IPS-NIHi7 (cell line): ENCODE measurements around the gene DHX29.
"Not testable (repeated sequence)": the region's sequence is repeated elsewhere in the genome, so short reads cannot be mapped to it uniquely, and the experiment has no call there.

Experiments used
- DNase-seq: peaks from one replicate; pipeline ENCODE4 v3.0.0; 2012; ENCODE audit warnings: mixed read lengths; ENCODE audit errors: extremely low spot score

The DHX29 gene

DNA sequence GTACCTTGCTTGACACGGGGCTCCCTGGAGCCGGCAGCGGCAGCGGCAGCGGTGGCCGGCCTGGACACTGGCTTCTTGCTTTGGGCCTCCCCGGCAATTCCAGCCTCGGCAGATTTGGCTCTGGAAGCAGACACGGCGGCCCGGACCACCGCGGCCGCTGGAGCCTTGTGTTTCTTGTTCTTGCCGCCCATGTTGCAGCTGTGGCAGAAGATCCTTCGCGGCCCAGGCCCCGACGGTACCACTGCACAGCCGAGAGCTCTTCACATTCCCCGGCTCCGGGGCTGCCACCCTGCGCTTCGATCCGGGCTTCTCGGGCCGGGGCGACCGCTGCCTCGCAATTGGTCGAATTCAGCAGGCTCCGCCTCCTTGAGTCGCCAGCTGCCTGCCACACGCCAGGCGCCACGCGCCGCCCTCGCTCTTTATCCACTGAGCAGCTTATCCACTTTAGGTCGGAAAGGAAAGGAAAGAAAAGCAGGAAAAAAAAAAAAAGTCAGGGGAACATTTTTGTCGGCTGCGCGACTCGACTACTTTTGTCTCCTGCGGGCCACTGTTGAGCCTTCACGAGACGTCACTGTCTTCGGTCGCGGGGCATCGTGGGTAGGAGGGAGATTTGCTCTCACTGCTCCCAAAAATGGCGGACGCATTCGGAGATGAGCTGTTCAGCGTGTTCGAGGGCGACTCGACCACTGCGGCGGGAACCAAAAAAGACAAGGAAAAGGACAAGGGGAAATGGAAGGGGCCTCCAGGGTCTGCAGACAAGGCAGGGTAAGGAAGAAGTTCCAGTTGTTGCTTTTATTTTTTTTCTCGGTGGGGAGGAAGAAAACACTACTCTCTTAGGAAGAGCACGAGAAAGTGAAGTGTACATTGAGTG, at the start of gene DHX29, which contains the start of gene MTREX:
Gene DHX29, minus strand, starts transcription at position 312 of the 871 bp plus-strand sequence. Its CDS starts 121 bp downstream, at position 191.
Gene MTREX, plus strand, starts transcription at position 607 of the 871 bp plus-strand sequence. Its CDS starts 25 bp downstream, at position 632.
- peak; percentile 95 for DNase-seq

DNA sequence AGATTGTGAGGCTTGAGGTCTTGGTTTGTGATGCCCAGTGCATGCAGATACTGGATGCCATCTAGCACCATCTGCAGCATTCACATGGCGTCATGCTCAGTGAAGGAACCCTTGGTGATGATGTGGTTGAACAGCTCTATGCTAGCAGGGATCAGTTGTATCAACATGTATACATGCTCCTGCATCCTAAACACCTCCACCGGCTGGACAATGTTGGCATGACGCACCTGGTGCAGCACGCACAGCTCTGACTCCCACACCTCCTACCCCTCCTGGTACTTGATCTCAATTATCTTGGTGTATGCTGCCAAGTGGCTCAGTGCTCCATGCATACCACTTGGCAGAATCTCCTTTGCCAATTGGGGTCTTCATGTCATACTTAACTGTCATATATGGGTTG, 49.4 kb upstream of the DHX29 start:
- DNase-seq, result no peak

GRCh38 chr5:55350754-55351153, 43.3 kb upstream of the DHX29 start:
- no peak for DNase-seq

DNA sequence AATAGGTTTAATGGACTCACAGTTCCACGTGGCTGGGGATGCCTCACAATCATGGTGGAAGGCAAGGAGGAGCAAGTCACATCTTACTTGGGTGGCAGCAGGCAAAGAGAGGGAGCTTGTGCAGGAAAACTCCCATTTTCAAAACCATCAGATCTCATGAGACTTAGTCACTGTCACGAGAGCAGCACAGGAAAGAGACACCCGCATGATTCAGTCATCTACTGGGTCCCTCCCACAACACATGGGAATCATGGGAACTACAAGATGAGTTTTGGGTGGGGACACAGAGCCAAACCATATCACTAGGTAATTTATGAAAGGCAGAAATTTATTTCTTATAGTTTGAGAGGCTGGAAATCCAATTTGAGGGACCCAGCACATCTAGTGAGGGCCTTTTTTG, 40.3 kb upstream of the DHX29 start:
- DNase-seq, result no peak

DNA sequence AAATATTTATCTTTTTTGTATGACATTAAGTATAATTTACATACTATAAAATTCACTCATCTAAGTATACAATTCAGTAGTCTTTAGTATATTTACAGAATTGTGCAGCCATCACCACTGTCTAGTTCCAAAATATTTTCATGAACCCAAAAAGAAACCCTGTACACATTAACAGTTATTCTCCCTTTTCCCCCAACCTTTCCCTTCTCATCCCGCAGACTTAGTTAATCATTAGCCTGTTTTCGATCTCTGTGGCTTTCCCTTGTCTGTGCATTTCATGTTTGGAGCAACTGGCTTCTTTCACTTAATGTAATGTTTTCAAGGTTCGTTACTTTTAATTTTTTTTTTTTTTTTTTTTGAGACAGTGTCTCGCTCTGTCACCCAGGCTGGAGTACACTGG, 37.8 kb upstream of the DHX29 start:
- DNase-seq, result no peak

DNA sequence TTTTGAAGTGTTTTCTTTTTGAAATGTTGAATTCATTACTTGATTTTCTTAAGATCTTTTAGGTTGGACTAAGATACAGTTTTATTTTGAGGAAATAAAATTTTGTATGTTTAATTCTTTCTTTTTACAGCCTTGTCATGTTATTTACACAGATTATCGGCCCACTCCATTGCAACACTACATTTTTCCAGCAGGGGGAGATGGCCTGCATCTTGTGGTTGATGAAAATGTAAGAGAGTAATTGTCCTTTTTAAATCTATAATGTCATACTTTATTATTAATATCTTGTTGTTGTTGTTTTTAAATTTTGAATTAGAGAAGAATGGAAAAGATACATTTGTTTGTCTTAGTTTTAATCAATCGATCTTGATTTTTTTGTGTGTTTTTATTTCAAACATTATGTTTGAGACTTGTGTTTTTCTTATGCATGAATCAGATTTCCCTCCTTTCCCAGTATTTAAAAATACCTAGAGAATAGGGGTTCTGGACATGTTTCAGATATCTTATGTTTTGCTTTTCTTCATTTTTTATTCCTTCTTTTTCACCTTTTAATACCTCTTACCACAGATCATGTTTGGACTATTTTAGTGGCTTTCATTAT, 37.0 kb upstream of the DHX29 start:
- DNase-seq, result peak; percentile 38

GRCh38 chr5:55343609-55344008, 36.1 kb upstream of the DHX29 start:
- DNase-seq, result no peak

DNA sequence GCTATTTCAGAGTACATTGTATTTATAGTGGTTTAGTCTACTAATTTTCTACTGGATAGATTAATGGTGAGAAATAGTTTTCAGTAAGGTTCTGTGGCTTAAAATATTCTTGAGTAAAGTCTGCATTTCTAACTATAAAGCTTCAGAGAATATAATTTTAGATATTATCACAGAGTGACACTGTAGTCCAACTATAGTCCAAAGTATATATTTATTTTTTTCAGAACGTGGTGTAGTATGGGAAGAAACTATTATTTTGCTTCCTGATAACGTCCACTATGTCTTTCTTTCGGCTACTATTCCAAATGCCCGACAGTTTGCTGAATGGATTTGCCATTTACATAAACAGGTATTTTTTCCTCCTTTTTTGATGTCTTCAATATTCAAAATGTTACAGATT, 35.6 kb upstream of the DHX29 start:
- DNase-seq, result no peak

DNA sequence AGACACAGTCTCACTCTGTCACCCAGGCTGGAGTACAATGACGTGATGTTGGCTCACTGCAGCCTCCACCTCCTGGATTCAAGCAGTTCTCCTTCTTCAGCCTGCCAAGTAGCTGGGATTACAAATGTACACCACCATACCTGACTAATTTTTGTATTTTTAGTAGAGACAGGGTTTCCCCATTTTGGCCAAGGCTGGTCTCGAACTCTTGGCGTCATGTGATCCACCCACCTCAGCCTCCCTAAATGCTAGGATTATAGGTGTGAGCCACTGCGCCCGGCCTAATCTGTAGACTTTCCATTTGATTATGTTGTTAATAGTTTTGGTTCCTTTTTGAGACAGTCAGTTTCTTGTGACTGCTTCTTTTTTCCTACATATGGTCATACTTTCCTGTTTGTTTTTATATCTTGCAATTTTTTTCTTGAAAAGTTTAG, 31.3 kb upstream of the DHX29 start:
- no peak for DNase-seq

GRCh38 chr5:55338092-55338613, 30.7 kb upstream of the DHX29 start:
- DNase-seq, result no peak

GRCh38 chr5:55333811-55334210, 26.3 kb upstream of the DHX29 start:
- DNase-seq, result no peak

DNA sequence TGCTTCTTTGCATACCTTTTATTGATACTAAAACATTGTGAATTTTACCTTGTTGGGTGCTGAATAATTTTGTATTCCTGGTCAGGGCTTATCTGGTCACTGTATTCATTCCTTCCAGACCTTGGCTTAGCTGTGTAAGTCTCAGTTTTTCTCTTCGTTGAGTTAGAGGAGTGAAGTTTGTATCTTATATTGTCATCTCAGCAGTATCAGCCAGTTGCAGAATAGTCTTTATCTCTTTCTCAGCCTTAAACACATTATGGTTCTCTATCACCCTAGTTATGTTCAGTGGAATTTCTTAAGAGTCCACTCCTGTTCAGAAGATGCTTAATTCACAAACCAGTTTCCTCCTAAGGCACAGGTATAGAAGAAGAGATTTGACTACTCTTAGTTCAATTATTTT, 25.5 kb upstream of the DHX29 start:
- DNase-seq, result no peak

DNA sequence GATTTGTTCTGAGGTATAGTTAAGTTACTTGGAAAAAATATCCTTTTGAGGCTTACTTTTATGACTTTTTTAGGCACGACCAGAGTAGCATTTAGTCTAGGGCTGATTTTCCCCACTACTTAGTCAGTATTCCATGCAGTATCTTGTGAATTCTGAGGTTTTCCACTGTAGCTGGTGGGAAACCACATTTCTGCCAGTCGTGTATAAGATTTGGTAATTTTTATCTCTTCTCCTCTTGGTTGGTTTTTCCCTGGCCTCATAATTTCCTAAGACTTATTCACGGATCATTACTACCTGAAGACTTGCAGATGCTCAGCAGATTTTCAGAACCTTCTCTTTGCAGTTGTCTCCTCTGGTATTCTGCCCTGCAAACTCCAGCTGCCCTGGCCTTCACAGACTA, 23.8 kb upstream of the DHX29 start:
- no peak for DNase-seq

DNA sequence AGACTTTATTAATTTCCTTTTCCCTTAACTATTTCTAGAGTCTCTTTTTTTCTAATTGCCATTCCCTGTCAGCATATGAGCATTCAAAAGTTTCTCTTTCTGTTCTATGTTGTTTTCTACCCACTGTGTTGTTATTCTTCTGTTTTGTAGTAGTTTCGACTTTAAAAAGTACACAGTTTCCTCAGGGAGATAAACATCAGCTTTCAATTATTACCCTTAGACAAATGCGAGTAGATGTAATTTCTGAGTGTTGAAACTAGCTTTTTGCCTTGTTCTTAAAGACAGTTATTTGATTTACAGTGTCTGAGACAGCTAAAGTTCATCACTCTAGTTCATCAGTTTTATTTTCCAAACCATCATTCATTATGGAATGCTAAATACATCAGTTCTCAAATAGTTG, 19.8 kb upstream of the DHX29 start:
- DNase-seq, result no peak

GRCh38 chr5:55325621-55326020, 18.1 kb upstream of the DHX29 start:
- no peak for DNase-seq

DNA sequence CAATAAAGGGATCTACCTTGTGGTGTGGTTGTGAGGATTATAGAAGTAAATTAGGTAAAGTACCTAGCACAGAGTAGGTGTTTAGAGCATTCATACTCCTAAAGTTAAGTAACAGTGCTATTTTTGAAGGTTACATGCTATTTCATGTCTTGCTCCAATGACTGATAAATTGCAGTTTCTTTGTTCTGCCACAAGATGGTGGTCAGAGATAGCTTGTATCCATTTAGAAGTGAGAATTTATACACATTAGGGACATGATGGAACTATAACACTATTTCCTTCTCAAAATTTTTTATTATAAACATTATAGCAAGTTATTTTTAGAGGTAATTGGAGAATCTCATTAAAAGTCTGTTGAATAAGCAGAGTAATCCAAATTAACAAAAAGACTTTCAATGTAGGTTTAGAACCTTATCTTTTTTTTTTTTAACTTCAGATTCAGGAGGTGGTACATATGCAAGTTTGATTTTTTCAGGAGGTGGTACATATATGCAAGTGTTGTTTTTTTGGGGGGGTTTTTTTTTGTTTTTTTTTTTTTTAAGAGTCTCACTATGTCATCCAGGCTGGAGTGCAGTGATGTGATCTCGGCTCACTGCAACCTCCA, 17.4 kb upstream of the DHX29 start:
- DNase-seq, result peak; percentile 15

DNA sequence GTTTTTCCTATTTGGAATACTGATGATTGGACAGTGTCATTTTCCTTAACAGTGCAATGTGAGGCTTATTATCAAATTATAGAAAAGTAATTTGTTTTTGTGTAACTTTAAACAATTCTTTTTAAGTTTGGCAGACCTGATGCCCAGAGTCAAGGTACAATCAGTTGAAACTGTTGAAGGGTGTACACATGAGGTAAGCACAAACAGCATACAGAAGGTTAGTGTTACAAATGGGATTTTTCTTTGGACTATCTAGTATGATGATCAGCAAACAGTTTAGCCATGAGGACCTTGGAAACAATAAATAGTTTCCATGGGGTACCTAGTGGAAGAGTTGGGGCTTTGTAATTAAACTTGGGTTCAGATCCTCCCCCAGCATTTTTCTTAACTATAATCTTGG, 16.5 kb upstream of the DHX29 start:
- no peak for DNase-seq

- no peak for DNase-seq
Measured at GRCh38 chr5:55320571-55320970, 13.1 kb upstream of the DHX29 start.

GRCh38 chr5:55319491-55319890, 12.0 kb upstream of the DHX29 start:
- no peak for DNase-seq

- not testable (repeated sequence) for DNase-seq
Measured at GRCh38 chr5:55318237-55318636, 10.7 kb upstream of the DHX29 start.

- DNase-seq, result no peak
Measured at GRCh38 chr5:55316837-55317236, 9.3 kb upstream of the DHX29 start.

GRCh38 chr5:55316289-55316688, 8.8 kb upstream of the DHX29 start:
- no peak for DNase-seq
